Epithelial cell of prostate (primary cell): ENCODE data around the gene IL10.

Source experiments
- DNase-seq: peaks from one replicate; pipeline ENCODE4 v3.0.0-alpha.2; 2011; ENCODE audit warnings: low read depth, low spot score
- H3K27ac ChIP-seq: fragments of 450-650 bp; 2 replicates; pipeline ENCODE4 v1.5.1; 2017; ENCODE audit warnings: mild to moderate bottlenecking

The IL10 gene

DNA sequence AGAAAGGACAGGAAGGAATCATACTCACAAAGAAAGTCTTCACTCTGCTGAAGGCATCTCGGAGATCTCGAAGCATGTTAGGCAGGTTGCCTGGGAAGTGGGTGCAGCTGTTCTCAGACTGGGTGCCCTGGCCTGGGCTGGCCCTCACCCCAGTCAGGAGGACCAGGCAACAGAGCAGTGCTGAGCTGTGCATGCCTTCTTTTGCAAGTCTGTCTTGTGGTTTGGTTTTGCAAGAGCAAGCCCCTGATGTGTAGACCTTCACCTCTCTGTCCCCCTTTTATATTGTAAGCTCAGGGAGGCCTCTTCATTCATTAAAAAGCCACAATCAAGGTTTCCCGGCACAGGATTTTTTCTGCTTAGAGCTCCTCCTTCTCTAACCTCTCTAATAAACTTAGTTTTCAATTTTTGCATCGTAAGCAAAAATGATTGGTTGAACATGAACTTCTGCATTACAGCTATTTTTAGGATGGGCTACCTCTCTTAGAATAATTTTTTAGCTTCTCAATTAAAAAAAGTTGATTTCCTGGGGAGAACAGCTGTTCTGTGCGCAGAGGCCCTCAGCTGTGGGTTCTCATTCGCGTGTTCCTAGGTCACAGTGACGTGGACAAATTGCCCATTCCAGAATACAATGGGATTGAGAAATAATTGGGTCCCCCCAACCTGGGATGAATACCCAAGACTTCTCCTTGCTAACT, at the start of gene IL10:
Gene IL10 (minus strand): TSS at position 252 of the 695 bp plus-strand sequence. CDS start 59 bp downstream, at position 193.
- DNase-seq = no peak

DNA sequence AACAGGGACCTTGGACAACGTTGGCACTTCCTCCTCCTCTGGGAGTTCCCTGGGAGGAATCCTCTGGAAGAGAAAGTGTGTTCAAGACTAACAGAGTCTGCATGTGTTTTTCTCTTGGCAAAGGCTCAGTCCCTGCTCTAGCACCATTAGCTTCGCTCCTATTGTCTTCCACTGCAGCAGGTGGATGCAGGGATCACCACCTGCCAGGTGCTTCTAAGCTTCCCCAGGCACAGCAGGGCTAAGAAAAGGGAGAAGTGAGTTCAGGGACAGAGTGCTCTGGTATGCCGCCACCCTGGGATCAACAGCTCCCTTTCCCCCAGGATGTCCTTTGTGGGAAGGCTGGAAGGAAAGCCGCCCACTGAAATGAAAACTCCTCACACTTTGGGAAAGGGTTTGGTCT, 49.2 kb upstream of the IL10 start:
- DNase-seq = no peak
- H3K27ac ChIP-seq = no peak overlapping the region

More for the DNA sequence above, at the start of gene IL10:
- no peak within 1 kb of the TSS for H3K27ac ChIP-seq

DNA sequence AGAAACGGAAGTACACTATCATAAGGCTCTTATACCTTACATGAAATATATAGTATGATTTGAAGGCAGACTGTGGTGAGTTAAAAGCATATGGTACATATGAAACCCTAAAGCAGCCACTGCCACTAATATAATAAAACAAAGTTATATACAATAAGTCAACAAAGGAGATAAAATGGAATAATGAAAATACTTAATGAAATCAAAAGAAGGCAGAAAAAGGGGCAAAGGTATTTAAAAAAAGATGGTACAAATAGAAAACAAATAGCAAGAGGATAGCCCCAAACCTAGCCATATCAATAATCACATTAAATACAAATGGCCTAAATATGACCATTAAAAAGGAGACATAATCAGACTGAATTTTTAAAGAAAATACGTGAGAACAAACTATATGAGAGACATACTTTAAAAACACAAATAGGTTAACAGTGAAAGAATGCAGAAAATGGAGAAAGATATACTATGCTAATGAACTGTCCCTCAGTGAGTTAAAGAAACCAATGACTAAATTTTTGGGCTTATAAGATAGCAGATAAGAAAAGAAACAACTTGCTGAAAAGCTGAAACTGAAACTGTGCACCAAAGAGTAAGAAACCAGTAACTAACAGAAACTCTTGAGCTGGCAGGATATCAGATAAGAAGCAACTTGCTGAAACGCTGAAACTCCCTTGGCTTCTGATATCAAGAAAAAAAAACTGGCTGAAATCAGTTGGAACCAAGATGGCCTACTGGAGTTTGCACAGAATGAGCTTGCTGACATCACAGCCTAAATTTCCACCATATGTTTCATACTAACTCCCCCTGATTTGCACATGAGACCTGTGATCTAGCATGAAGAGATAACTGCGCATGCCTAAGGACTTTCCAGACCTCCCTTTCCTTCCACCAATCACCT, 44.3 kb upstream of the IL10 start:
- H3K27ac ChIP-seq = no peak overlapping the region
- no peak for DNase-seq

DNA sequence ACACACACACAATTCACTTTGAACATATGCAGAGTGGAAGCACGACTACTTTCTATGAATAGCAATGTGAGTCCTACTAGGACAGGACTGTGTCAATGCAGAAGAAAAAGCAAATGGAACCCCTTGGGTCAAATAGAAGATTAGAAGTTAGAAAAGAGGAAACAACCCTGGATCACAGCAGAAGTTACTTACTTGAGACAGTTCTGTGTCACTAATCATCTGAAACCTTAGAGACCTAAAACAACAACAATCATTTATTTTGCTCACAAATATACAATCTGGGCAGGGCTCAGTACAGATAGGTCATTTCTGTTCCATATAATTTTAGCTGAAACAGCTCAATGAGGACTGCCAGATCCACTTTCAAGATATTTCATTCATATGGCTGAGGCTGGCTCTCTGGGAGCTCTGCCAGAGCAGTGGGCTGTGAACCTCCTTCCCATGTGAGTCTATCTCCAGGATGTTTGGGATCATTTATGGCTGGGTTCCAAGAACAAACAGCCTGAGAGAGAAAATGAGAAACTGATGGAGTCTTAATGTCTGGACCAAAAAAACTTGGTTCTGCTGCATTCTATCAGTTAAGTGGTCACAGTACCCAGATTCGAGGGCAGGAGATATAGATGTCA, 42.5 kb upstream of the IL10 start:
- no peak overlapping the region for H3K27ac ChIP-seq
- DNase-seq = no peak

DNA sequence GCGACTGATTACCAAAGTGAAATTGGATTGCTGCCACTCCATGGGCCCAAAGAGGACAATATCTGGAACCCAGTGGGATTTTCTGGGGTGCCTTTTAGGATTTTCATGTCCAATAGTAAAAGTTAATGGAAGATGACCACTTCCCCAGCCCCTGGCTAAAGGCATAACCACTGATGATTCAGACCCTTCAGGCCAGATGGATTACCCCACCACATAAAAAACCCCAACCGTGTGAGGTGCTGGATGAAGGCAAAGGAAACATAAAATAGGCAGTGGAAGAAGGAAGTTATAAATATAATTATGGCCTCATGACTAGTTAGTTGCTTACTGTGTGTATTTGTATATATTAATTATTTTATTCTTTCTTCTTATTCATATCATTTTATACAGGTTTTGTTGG, 40.2 kb upstream of the IL10 start:
- H3K27ac ChIP-seq = no peak overlapping the region
- DNase-seq = no peak

DNA sequence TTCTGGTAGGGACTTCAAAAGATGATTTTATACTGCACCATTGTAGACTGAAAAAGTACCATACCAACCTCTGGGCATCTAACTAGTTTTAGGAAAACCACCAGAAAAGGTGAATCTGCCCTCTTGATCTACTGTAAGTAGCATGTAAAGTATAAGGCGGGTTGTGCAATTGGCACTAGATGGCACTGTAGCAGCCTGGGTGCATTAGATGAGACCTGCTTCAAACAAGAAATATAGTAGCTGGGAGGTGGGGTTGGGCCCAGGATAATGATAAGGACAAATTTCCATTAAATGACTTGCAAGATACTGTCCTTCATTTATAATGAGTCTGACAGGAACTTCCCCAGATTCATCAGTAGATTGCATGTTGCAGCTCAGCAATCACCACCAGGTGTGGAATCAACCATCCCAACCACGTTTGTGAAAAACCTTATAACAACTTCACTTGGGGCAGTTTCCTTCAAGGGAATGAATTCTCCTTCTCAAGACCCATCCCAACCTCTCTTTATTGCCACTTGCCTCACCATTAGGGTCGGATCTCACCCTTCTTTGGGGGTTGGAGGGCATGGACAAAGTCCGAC, 37.3 kb upstream of the IL10 start:
- DNase-seq = no peak

DNA sequence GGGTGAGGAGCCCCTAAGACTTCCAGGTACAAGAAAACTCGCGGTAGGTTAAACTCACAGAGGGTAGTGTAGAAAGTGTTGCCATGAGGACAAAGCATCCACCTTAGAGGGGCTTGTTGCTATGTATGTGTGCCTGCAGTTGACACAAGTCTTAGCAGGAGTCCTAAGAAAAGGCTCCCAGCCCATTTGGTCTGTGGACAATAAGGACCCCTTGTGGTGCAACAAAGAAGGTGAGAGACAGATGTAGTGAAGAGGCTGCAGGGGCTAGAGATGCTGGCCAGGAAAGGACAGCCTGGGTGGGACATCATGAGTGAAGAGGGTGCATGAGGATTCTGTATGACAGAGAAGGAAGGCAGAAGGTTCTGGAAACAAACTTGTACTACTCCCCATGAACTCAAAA, 36.3 kb upstream of the IL10 start:
- no peak for DNase-seq
- H3K27ac ChIP-seq = no peak overlapping the region

More for the DNA sequence above, 37.3 kb upstream of the IL10 start:
- no peak overlapping the region for H3K27ac ChIP-seq

DNA sequence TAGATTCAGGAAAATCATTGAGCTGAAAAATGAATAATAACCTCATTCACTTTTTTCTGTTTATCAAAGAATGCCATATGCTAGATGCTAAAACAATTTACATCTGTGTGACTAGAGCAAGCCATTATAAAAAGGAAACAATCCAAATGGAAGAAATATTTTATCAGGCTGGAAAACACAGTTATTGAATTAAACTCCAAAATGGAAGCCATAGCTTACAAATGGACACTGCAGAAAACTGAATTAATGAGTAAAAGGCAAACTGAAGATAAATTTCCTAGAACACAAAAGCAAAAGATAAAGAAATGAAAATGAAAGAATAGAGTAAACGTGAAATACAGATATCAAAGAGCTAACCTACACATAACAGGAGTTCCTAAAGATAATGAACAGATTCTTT, 33.1 kb upstream of the IL10 start:
- H3K27ac ChIP-seq = no peak overlapping the region
- DNase-seq = no peak

DNA sequence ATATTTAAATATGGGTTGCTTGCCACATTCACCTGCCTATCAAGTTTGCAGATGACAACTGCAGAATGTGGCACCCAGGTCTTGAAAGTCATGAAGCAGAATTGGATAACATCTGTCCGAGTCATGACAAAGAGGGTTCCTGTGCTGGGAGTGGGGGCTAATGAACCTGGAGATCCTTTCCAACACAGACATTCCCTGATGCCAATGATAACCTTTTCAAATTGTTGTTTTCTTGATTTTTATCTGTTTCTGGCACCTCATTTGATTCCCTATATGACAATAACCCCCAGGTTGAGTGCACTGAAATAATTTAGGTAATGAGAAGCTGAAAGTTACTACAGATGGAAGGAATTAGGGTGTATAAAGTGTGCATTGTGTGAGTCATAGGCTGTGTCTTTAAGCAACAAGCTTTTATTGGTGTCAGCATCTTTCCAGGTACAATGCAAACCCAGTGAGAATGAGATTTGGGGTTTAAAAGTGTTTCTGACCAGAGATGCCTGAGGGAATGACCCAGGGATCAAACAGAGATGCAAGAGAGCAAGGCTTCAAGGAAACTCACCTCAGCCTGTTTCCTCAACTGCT, 32.0 kb upstream of the IL10 start:
- DNase-seq = no peak
- H3K27ac ChIP-seq = no peak overlapping the region

DNA sequence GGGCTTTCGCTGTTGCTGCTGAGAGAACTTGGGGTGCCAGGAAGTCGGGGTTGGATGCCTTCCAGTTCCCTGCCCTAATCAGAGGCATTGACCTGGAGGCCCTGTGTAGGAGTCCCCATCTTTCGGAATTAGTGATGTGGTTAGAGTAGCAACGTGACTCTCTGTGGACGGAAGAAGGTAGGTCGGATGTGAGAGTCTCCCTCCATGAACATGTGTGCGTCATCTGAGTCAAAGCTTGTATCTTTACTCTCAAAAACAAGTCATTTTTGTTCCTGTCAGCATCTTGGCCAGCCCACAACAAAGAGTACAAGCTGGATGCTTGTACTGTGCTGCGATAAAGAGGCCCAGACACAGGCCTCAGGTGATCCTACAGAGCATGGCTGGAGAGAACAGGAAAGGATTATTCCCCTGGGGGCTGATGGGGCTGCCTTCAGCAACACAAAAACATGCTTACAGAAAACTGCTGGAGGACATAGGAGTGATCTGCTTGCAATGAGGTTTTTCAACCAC, 31.0 kb upstream of the IL10 start:
- no peak overlapping the region for H3K27ac ChIP-seq
- no peak for DNase-seq

DNA sequence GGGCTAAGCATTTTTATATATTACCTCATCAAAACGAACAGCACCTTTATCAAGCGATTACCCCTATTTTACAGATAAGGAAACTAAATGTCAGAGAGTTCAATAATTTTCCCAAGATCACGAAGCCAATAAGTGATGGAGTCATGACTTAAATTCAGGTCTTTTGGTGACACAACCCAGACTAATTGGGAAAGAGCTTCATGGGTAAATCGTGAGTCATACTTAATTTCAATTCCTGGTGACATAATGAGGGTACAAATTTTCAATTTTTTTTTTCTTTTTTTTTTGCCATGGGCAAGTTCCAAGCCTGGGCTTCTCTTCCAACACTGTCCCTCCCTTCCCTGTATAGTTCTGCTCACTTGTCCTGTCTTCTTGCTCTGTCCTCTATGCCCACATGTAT, 30.1 kb upstream of the IL10 start:
- no peak overlapping the region for H3K27ac ChIP-seq
- no peak for DNase-seq

DNA sequence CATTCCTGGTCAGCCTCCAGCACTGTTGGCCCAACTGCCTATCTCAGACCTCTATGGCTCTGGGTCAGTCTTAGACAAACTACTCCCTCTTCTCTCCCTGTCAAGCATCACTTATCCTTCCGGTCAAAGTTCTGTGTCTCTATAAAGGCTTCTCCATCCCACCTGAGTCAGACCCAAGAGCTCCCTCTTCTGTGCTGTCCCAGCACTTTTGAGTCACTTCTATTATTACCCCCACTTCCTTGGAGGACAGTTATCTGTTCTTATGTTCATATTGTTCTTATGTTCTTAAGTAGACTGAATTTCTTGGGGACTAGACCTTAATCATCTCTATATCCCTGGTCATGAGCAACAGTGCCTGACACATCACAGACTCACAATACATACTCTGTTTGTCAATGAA, 29.2 kb upstream of the IL10 start:
- DNase-seq = no peak
- no peak overlapping the region for H3K27ac ChIP-seq

DNA sequence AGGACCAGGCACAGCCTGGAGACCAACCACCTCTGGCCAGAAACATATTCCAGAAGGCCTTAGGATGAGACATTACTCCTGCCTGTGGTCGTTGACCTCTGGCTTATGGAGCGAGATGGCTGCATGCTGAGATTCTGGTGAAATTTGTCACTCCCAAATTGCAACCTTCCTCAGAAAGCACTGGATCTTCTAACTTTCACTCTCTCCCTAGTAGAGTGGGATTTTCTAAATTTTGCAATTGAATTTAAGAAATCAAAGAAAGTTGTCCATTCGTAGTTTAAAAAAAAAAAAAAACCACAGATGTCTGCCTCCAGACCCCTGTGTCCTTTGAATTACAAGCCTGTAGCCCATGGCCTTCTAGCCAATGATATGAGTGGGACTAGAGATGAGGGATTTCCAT, 28.6 kb upstream of the IL10 start:
- no peak overlapping the region for H3K27ac ChIP-seq
- no peak for DNase-seq

DNA sequence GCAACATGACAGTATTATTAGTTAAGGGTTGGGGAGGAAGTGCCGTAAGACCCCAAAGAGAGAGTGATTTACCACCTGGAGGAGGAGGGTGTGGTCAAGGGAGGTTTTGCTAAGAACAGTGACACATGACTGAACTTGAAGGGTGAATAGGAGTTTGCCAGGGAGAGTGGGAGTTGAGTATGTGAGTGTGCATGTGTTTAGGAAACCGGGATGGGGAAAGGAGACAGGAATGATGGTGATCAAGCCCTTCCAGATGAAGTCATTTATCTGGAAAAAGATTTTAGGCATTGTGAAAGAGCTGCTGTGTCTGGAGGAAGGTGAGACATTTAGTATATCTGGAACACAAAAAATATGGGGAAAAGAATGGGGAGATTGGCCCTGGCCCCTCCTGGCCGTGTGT, 28.1 kb upstream of the IL10 start:
- H3K27ac ChIP-seq = no peak overlapping the region
- no peak for DNase-seq

DNA sequence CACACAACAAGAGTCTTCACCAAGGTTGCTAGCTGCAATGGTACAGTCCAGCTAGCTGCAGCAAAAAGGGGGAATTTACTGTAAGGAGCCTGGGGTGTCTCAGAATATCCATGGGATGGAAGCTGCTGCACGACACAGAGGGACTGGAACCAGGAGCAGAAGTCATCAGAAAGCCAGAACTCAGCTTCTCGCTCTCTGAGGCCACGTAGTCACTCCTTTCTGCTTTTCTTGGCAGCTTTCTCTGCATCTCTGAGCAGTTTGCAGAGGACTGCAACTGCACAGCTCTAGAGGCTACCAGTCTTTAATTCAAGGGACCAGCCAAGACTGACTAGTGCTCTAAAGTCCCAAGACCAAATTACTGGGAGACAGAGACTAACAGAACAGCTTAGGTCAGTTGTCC, 27.0 kb upstream of the IL10 start:
- H3K27ac ChIP-seq = no peak overlapping the region
- DNase-seq = no peak

DNA sequence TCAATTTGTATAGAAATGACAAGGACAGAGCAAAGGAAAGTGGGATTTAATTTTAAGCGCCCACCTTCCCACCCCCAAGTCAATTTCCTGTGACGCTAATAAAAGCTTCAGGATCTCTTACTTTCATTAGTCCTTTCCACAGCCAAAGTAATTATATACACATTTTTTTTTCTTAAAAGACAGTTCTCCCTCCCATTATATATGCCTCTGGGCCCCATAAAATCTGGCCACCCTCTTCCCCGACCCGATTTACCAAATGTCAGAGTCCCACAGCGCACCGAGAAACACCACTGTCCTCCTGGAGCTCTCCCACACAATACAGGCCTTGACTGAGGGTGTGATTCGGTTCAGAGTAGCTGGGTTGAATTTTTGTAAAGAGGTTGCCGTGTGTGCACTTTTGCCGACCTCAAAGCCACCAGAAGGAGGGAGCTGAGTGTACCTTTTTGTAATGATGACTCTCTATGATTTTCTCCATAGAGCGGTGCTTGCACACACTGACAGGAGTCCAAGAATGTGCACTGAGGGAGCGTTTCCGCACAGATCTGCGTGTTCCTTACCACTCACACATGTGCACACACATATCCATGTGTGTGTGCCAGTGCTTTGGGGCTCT, 26.2 kb upstream of the IL10 start:
- H3K27ac ChIP-seq = no peak overlapping the region
- no peak for DNase-seq

DNA sequence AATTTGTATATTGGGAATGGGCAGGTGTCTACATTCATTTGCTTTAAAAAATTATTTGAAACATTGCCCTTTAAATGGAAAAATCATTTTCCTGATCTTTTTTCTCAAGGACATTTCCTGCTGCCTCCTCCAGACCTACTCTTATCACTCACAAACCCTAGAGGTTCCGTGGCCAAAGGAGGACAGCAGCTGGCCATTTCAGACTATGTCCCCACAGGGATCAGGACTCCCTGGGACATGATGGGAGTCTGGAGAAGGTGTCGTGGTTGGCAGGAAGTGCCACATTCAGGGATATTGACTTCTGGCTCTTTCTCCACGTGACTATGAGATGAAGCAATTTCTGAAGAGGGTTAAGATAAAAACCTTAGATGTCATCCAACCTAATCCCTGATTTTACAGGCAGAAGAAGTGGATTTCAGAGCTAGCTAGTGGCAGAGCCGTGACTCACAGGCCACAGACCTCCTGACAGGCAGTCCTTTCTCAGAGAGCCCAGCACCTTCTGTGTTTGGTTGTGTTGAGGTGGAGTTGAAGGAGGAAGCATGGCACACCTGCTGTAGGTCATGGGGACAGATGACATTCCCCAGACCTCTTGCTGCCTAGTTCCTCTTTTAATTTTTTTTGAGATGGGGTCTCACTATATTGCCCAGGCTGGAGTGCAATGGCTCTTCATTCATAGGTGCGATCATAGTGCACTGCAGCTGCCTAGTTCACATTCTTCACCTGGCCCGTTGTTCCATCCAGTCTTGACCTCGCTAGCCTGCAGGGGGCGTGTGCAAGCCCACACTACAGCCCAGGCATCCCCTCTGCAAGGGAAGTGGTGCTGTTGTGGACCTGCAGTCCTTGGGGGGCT, 25.5 kb upstream of the IL10 start:
- no peak overlapping the region for H3K27ac ChIP-seq
- no peak for DNase-seq

DNA sequence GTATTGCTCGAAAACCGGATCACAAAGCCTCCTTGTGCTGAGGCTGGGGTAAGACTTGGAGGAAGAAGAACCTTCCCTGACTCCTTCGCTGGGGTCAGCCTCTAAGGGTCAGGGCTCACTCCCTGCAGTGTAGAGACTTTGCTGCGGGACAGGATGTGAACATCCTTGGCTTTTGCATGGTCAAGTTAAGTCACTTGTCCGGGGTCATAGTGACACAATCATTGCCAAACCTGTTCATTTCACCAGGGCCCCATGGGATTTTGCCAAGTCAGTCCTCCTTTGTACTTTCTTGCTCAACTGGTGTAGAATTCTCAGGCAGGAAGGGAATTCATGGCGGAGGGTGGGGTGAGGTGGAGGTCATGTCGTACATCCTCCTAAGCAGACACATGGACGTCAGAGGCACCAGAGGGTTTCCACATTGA, 24.7 kb upstream of the IL10 start:
- H3K27ac ChIP-seq = no peak overlapping the region
- no peak for DNase-seq

DNA sequence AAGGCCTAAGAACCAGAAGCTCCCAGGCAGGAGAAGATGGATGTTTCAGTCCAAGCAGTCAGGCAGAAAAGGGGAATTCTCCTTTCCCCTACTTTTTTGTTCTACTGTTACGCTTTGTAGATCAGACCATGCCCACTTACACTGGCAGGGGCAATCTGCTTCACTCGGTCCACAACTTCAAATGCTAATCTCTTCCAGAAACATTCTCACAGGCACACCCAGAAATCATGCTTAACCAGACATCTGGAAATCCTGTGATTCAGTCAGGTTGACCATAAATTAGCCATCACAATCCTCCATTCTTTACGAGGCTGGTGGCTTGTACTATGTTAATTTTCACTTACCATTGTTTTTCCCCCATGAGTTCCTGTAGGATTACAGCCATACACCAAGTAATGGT, 23.8 kb upstream of the IL10 start:
- H3K27ac ChIP-seq = no peak overlapping the region
- no peak for DNase-seq
